D721Med (cell line): Measurements from ENCODE around the gene BST2.

ENCODE experiments used
- DNase-seq: peaks from one replicate; pipeline ENCODE4 v3.0.0; 2011; ENCODE audit warnings: low spot score; ENCODE audit not compliant: insufficient read length
- FAIRE-seq: peaks from 2 replicates; lab custom pipeline; 2011; peaks lifted over from hg19 to GRCh38; lab: Jason Lieb, UNC
- CTCF ChIP-seq: IDR thresholded peaks from 2 replicates; pipeline ENCODE4 v1.5.1; 2012; ENCODE audit warnings: mild to moderate bottlenecking, control low read depth; ENCODE audit not compliant: insufficient read depth; ENCODE audit errors: missing control alignments

Gene BST2

GRCh38 chr19:17353386-17353785 lies 52.0 kb downstream of the BST2 start:
- FAIRE-seq (no peak), DNase-seq (no peak)
- no peak for TF ChIP-seq CTCF
